Measurements from ENCODE around the gene NRG2.

The NRG2 gene

GRCh38 chr5:140049205-140049604, 6.1 kb upstream of the NRG2 start:
- no peaks in the 10 kb centered on the region for H3K36me3 ChIP-seq (ENCODE audit: insufficient read depth, low read length)
- no peak for TF ChIP-seq POLR2AphosphoS5 (IDR thresholded peaks at IDR 0.05; ENCODE audit: borderline replicate concordance, low read depth, low read length)
- H3K4me3 ChIP-seq = no peak overlapping the region
- no peak overlapping the region for H3K9ac ChIP-seq (ENCODE audit: insufficient read length)
- no peak overlapping the region for H3K27ac ChIP-seq
- H3K9me3 ChIP-seq (ENCODE audit: low read depth, low read length) = no peaks in the 10 kb centered on the region
- DNase-seq (ENCODE audit: low read depth, low spot score) = no peak

DNA sequence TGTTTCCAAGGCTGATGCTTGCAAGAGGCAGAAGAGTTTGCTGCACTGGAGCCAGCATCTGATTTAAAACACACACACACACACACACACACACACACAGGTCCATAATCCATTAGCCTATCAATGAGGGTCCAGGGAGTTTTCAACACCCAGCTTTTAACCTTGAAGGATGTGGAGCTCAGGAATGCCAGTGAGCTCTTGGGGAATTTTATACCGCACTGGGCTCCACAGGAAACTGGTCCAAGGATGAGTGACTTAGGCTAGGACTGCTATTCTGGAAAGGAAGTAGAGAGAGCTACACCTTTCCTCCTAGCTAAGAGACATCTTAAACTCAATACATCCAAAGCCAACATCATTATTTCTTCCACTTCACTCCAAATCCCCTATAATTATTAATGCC, 942 bp upstream of the NRG2 start:
- no peak for DNase-seq (ENCODE audit: low read depth, low spot score)
- no peaks in the 10 kb centered on the region for H3K36me3 ChIP-seq (ENCODE audit: insufficient read depth, low read length)
- no peak overlapping the region for H3K4me3 ChIP-seq
- TF ChIP-seq POLR2AphosphoS5 (IDR thresholded peaks at IDR 0.05; ENCODE audit: borderline replicate concordance, low read depth, low read length) = no peak
- no peak for TF ChIP-seq EZH2 (IDR thresholded peaks at IDR 0.05)
- TF ChIP-seq FOXP2 (optimal IDR thresholded peaks at IDR 0.05; ENCODE audit: control extremely low read depth, extremely low read length, insufficient read depth) = no peak
- no peak overlapping the region for H3K27ac ChIP-seq
- no peaks in the 10 kb centered on the region for H3K9me3 ChIP-seq (ENCODE audit: low read depth, low read length)
- no peak overlapping the region for H3K9ac ChIP-seq (ENCODE audit: insufficient read length)

DNA sequence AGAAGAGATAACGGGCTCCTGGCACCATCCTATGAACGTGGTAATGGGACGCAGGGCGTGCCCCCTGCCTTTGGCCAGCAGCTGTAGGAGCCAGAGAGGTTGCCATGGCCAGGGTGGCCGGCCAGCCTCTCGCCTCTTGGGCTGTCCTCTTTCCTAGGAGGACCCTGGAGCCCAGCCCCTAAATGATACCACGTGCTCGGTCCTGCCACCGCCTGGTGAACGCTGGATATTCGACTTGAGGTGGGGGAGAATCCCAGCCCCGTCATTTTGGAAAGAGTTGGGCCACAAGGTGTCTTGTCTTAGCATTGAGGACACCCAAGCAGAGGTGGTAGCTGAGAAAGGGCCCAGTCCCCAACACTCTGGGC, 391 bp upstream of the NRG2 start:
- no peak for TF ChIP-seq FOXP2 (optimal IDR thresholded peaks at IDR 0.05; ENCODE audit: control extremely low read depth, extremely low read length, insufficient read depth)
- TF ChIP-seq POLR2AphosphoS5 (IDR thresholded peaks at IDR 0.05; ENCODE audit: borderline replicate concordance, low read depth, low read length) = no peak
- TF ChIP-seq EZH2 (IDR thresholded peaks at IDR 0.05) = no peak
- Histone ChIP-seq H3K9me3 (ENCODE audit: low read depth, low read length) (no peaks in the 10 kb centered on the region), H3K27ac (no peak overlapping the region), H3K9ac (ENCODE audit: insufficient read length) (no peak overlapping the region), H3K36me3 (ENCODE audit: insufficient read depth, low read length) (no peaks in the 10 kb centered on the region), H3K4me3 (peak overlapping the region; percentile 69)
- DNase-seq (ENCODE audit: low read depth, low spot score) = no peak

- TF ChIP-seq FOXP2 (optimal IDR thresholded peaks at IDR 0.05; ENCODE audit: control extremely low read depth, extremely low read length, insufficient read depth) (no peak), POLR2AphosphoS5 (IDR thresholded peaks at IDR 0.05; ENCODE audit: borderline replicate concordance, low read depth, low read length) (no peak), EZH2 (IDR thresholded peaks at IDR 0.05) (no peak)
- H3K9ac ChIP-seq (ENCODE audit: insufficient read length) = no peak overlapping the region
- no peak for DNase-seq (ENCODE audit: low read depth, low spot score)
- no peak overlapping the region for H3K27ac ChIP-seq
- H3K4me3 ChIP-seq = peak overlapping the region; percentile 69
- no peaks in the 10 kb centered on the region for H3K36me3 ChIP-seq (ENCODE audit: insufficient read depth, low read length)
- H3K9me3 ChIP-seq (ENCODE audit: low read depth, low read length) = no peaks in the 10 kb centered on the region
These were observed 781 bp downstream of the NRG2 start for GRCh38 chr5:140042393-140042642.

DNA sequence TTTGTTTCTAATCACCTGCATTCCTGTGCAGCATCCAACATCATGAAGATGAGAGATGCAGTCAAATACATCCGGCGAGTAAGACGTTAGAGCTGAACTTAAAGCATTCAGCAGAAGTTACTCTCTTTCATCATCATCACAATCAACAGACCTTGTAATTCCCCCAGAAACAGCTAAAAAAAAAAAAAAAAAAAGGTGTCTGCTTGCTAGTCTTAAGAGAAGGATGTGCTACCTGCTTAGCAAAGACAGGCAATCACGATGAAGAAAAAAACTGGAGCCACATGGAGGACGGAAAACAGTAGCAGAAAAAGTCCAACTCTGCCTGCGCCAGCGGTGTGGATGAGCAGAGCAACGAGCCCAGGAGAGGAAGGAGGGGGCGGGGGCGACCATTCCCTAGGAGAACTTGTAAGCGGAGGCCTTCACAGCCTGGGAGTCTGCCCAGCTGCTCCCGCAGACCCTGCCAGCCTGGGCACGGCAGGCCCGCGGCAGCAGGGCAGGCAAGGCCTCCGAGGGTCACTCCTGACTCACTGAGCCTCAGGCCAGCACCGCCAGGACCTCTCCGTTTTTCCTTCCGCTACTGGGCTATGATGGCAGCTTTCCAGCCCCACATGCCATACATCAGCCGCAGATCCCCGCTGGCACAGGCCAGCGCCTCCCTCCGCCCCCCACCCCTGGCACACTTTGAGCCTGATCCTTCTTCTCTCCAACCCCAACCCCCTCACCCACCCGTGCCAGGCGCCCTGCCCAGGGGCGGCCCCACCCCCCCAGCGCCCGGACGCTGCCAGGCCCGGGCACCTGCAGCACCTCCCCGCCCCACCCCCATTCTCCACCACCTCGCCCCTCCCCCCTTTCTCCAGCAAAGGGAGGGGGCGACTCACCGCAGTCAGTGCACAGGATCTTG, 1.4 kb downstream of the NRG2 start:
- DNase-seq (ENCODE audit: low read depth, low spot score) = no peak
- no peak overlapping the region for H3K4me3 ChIP-seq
- H3K27ac ChIP-seq = no peak overlapping the region
- no peaks in the 10 kb centered on the region for H3K36me3 ChIP-seq (ENCODE audit: insufficient read depth, low read length)
- no peak for TF ChIP-seq EZH2 (IDR thresholded peaks at IDR 0.05)
- no peak for TF ChIP-seq FOXP2 (optimal IDR thresholded peaks at IDR 0.05; ENCODE audit: control extremely low read depth, extremely low read length, insufficient read depth)
- no peak for TF ChIP-seq POLR2AphosphoS5 (IDR thresholded peaks at IDR 0.05; ENCODE audit: borderline replicate concordance, low read depth, low read length)
- no peak overlapping the region for H3K9ac ChIP-seq (ENCODE audit: insufficient read length)
- no peaks in the 10 kb centered on the region for H3K9me3 ChIP-seq (ENCODE audit: low read depth, low read length)

GRCh38 chr5:140041099-140041491, 2.0 kb downstream of the NRG2 start:
- H3K4me3 ChIP-seq = no peak overlapping the region
- H3K27ac ChIP-seq = no peak overlapping the region
- no peak overlapping the region for H3K9ac ChIP-seq (ENCODE audit: insufficient read length)
- no peaks in the 10 kb centered on the region for H3K9me3 ChIP-seq (ENCODE audit: low read depth, low read length)
- DNase-seq (ENCODE audit: low read depth, low spot score) = no peak
- no peaks in the 10 kb centered on the region for H3K36me3 ChIP-seq (ENCODE audit: insufficient read depth, low read length)
- TF ChIP-seq POLR2AphosphoS5 (IDR thresholded peaks at IDR 0.05; ENCODE audit: borderline replicate concordance, low read depth, low read length) (no peak), EZH2 (IDR thresholded peaks at IDR 0.05) (no peak), FOXP2 (optimal IDR thresholded peaks at IDR 0.05; ENCODE audit: control extremely low read depth, extremely low read length, insufficient read depth) (no peak)

DNA sequence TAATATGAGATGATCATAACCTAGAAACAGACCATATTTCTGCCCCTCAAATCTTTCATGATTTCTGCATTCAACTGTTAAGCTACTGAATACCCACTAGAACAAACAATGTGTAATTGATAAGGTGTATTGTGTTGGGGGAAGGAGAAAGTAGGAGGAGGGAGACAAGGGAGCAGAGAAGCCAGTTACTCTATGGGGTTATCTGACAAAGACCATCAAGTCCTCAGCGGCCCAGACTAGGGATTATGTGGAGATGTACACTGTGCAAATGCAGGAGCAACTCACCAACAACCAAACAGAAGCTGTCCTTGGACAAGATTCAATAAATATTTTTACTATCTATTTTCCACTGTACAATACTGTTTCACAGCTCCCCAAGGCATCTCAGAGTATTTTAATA, 2.7 kb downstream of the NRG2 start:
- no peak for DNase-seq (ENCODE audit: low read depth, low spot score)
- no peak overlapping the region for H3K27ac ChIP-seq
- H3K9me3 ChIP-seq (ENCODE audit: low read depth, low read length) = no peaks in the 10 kb centered on the region
- H3K9ac ChIP-seq (ENCODE audit: insufficient read length) = no peak overlapping the region
- H3K4me3 ChIP-seq = no peak overlapping the region
- no peaks in the 10 kb centered on the region for H3K36me3 ChIP-seq (ENCODE audit: insufficient read depth, low read length)
- no peak for TF ChIP-seq EZH2 (IDR thresholded peaks at IDR 0.05)
- no peak for TF ChIP-seq POLR2AphosphoS5 (IDR thresholded peaks at IDR 0.05; ENCODE audit: borderline replicate concordance, low read depth, low read length)
- TF ChIP-seq FOXP2 (optimal IDR thresholded peaks at IDR 0.05; ENCODE audit: control extremely low read depth, extremely low read length, insufficient read depth) = no peak

DNA sequence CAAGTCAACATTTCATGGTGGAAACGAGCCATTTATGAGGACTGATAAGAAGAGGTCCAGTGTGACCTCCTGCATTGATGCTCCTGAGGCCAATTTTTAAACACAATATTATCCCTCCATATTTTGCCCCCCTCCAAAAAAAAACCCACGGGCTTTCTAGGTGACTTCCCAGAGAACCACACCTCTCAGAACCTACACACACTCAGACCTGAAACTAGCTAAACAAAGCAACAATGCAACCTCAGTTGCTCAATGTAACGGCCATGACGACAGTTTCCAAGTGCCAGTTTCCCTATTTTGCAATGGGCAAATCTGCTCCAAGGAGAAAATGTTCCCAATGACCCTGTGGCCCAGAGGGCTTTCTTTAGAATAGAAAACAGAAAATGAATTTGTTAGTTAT, 3.5 kb downstream of the NRG2 start:
- Histone ChIP-seq H3K4me3 (no peak overlapping the region), H3K27ac (no peak overlapping the region), H3K9me3 (ENCODE audit: low read depth, low read length) (no peaks in the 10 kb centered on the region), H3K9ac (ENCODE audit: insufficient read length) (no peak overlapping the region), H3K36me3 (ENCODE audit: insufficient read depth, low read length) (no peaks in the 10 kb centered on the region)
- TF ChIP-seq EZH2 (IDR thresholded peaks at IDR 0.05) (no peak), POLR2AphosphoS5 (IDR thresholded peaks at IDR 0.05; ENCODE audit: borderline replicate concordance, low read depth, low read length) (no peak), FOXP2 (optimal IDR thresholded peaks at IDR 0.05; ENCODE audit: control extremely low read depth, extremely low read length, insufficient read depth) (no peak)
- DNase-seq (ENCODE audit: low read depth, low spot score) = no peak

DNA sequence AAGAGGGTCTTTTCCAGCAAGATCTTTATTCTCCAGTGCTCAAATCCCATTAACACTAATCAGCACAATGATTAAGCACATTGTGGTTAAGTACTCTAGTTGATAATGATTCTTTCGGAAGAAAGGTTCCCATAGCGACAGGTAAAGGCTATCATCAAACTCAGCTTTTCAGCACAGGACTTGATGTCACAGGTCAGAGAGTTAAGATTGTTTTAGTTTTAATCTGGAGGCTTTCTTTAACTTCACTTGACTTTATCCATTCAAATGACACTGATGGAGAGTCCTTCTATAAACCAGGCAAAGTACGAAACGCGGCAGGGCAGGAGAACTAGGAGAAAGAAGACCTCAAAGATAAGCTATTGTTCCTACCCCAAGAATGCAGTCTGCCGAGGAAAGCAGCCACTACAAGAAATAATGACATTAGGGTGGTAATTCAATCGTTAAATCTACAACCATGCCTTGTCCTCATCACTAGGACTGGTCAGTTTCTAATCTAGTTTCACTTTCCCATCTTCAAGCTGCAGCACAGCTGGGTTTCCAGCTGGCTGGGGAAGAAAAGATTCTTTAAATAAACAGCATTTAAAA, 4.6 kb downstream of the NRG2 start:
- DNase-seq (ENCODE audit: low read depth, low spot score) = no peak
- Histone ChIP-seq H3K4me3 (no peak overlapping the region), H3K36me3 (ENCODE audit: insufficient read depth, low read length) (no peaks in the 10 kb centered on the region), H3K9me3 (ENCODE audit: low read depth, low read length) (no peaks in the 10 kb centered on the region), H3K27ac (no peak overlapping the region), H3K9ac (ENCODE audit: insufficient read length) (no peak overlapping the region)
- TF ChIP-seq EZH2 (IDR thresholded peaks at IDR 0.05) (no peak), POLR2AphosphoS5 (IDR thresholded peaks at IDR 0.05; ENCODE audit: borderline replicate concordance, low read depth, low read length) (no peak), FOXP2 (optimal IDR thresholded peaks at IDR 0.05; ENCODE audit: control extremely low read depth, extremely low read length, insufficient read depth) (no peak)

All from SK-N-MC (cell line).